HepG2 (cell line): ENCODE measurements around the gene GAREM1. TPM values are rescaled to one million over a fixed set of nuclear protein-coding genes. Genes with fewer than 3 reads are reported as not detected.

Source experiments
- ATAC-seq: fragments of 200-7000 bp; cut with Tn5 transposase; 3 replicates; pipeline ENCODE4 v1.9.1; 2020; ENCODE audit warnings: mild to moderate bottlenecking, moderate library complexity
- BruUV-seq: library from RNA; stranded (reverse); fragments of 400-500 nt; replicated peaks from 2 replicates; lab custom pipeline; 2021; lab: Mats Ljungman, UMichigan
- CTCF ChIA-PET: fragments of 300-600 bp; formaldehyde crosslinking; extraction: SDS; loops from one replicate; lab custom pipeline; 2021; ENCODE audit warnings: low total read pairs, inconsistent platforms, low intra/inter-chr PET ratio; lab: Yijun Ruan, JAX
- POLR2A ChIA-PET: fragments of 350-600 bp; sonication (Branson Sonifier 250); formaldehyde crosslinking; loops from one replicate; lab custom pipeline; 2020; ENCODE audit warnings: antibody characterized with exemption, inconsistent platforms; lab: Yijun Ruan, JAX
- DNase-seq: peaks from one replicate; pipeline ENCODE4 v3.0.0-alpha.2; 2015; ENCODE audit warnings: low spot score
- FAIRE-seq: peaks from 3 replicates; lab custom pipeline; 2011; peaks lifted over from hg19 to GRCh38; lab: Jason Lieb, UNC
- H2AFZ ChIP-seq: one replicate; pipeline ENCODE4 v1.6.1; 2011; ENCODE audit warnings: low read length, inconsistent platforms
- H3K27ac ChIP-seq: fragments of 300-600 bp; 3 replicates; pipeline ENCODE4 v1.8.0; 2011; ENCODE audit warnings: mixed run types, mild to moderate bottlenecking, mixed read lengths, low read length, inconsistent platforms; ENCODE audit not compliant: insufficient read depth; ENCODE audit errors: extremely low read length
- H3K27me3 ChIP-seq, 2 experiments: fragments of 200-600 bp in 1 of 2; 2 replicates in 1 of 2; 3 replicates in 1 of 2; pipeline versions ENCODE4 v1.6.0 to v1.8.0; 2011; ENCODE audit warnings: low read length in 2 of 2, mild to moderate bottlenecking in 2 of 2, moderate library complexity in 2 of 2, inconsistent platforms in 1 of 2; ENCODE audit not compliant: insufficient read depth in 2 of 2, control insufficient read depth in 1 of 2
- H3K36me3 ChIP-seq, 2 experiments: fragments of 200-600 bp in 1 of 2; replicated peaks in 1 of 2; 2 replicates in 1 of 2; 3 replicates in 1 of 2; pipeline versions ENCODE4 v1.5.1 to v1.8.0; 2011; ENCODE audit warnings: low read length in 2 of 2, inconsistent platforms in 1 of 2; ENCODE audit not compliant: insufficient read depth in 2 of 2, control insufficient read depth in 1 of 2
- H3K4me1 ChIP-seq: 2 replicates; pipeline ENCODE4 v1.5.1; 2012; ENCODE audit warnings: low read length, inconsistent platforms; ENCODE audit not compliant: insufficient read depth
- H3K4me2 ChIP-seq: 2 replicates; pipeline ENCODE4 v1.6.0; 2011; ENCODE audit warnings: low read depth, low read length, inconsistent platforms
- H3K4me3 ChIP-seq, 3 experiments: fragments of 200-600 bp in 1 of 3; sonication (generic), shearing (Covaris generic) in 1 of 3; replicated peaks in 1 of 3; 2 replicates each; pipeline ENCODE4 v1.5.1; 2011 to 2016; ENCODE audit warnings: low read length in 3 of 3, inconsistent platforms in 2 of 3, low read depth in 2 of 3, mild to moderate bottlenecking in 2 of 3, control low read depth in 1 of 3, mixed read lengths in 1 of 3; ENCODE audit not compliant: insufficient read depth in 1 of 3
- H3K79me2 ChIP-seq: one replicate; pipeline ENCODE4 v1.6.1; 2011; ENCODE audit warnings: low read length, inconsistent platforms; ENCODE audit not compliant: insufficient read depth
- H3K9ac ChIP-seq: 2 replicates; pipeline ENCODE4 v1.6.0; 2011; ENCODE audit warnings: mild to moderate bottlenecking, low read depth, low read length, inconsistent platforms; ENCODE audit not compliant: insufficient read depth
- H3K9me3 ChIP-seq: 2 replicates; pipeline ENCODE4 v1.5.1; 2012; ENCODE audit warnings: mild to moderate bottlenecking, low read length
- H4K20me1 ChIP-seq: 2 replicates; pipeline ENCODE4 v1.6.0; 2011; ENCODE audit warnings: inconsistent platforms, mild to moderate bottlenecking, low read length, moderate library complexity; ENCODE audit not compliant: insufficient read depth
- ATF6 ChIP-seq: sonication (generic); formaldehyde crosslinking; conservative IDR thresholded peaks from 2 replicates; pipeline ENCODE4 v1.4.0; 2020; ENCODE audit warnings: missing genetic modification reagents
- GATAD2A ChIP-seq: IDR thresholded peaks from 2 replicates; pipeline ENCODE4 v1.6.1; 2016
- GZF1 ChIP-seq: sonication (generic); formaldehyde crosslinking; IDR thresholded peaks from 2 replicates; pipeline ENCODE4 v1.5.1; 2020; ENCODE audit warnings: mild to moderate bottlenecking, missing genetic modification reagents
- JDP2 ChIP-seq: sonication (generic); formaldehyde crosslinking; IDR thresholded peaks from 2 replicates; pipeline ENCODE4 v1.8.1; 2022; ENCODE audit warnings: missing genetic modification reagents, borderline replicate concordance
- POLR2AphosphoS2 ChIP-seq: IDR thresholded peaks from 2 replicates; pipeline ENCODE4 v1.6.1; 2011; ENCODE audit warnings: low read depth, low read length, improper control_type of control experiment
- SATB2 ChIP-seq: sonication (generic); formaldehyde crosslinking; IDR thresholded peaks from 2 replicates; pipeline ENCODE4 v1.5.0; 2020; ENCODE audit warnings: missing genetic modification reagents
- SIN3B ChIP-seq: fragments of 150-350 bp; IDR thresholded peaks from 2 replicates; pipeline ENCODE4 v1.6.1; 2014; ENCODE audit warnings: low read length
- SOX6 ChIP-seq, 2 experiments: fragments of 450-650 bp in 1 of 2; sonication (generic) in 1 of 2; formaldehyde crosslinking in 1 of 2; IDR thresholded peaks; 2 replicates each; pipeline versions ENCODE4 v1.4.0 to v1.6.1; 2017 to 2020; ENCODE audit warnings: antibody characterized with exemption in 1 of 2, mild to moderate bottlenecking in 1 of 2, missing genetic modification reagents in 1 of 2
- SPEN ChIP-seq: sonication (generic); formaldehyde crosslinking; IDR thresholded peaks from 2 replicates; pipeline ENCODE4 v1.5.1; 2020; ENCODE audit warnings: low read depth, mild to moderate bottlenecking, missing genetic modification reagents
- THAP11 ChIP-seq: IDR thresholded peaks from 2 replicates; pipeline ENCODE4 v1.6.1; 2016; ENCODE audit warnings: missing biosample characterization, missing genetic modification reagents
- TOE1 ChIP-seq: sonication (generic); formaldehyde crosslinking; IDR thresholded peaks from 2 replicates; pipeline ENCODE4 v1.4.0; 2020; ENCODE audit warnings: mild to moderate bottlenecking, missing genetic modification reagents
- ZC3H13 ChIP-seq: sonication (generic); formaldehyde crosslinking; IDR thresholded peaks from 2 replicates; pipeline ENCODE4 v1.8.1; 2023; ENCODE audit warnings: mild to moderate bottlenecking, missing genetic modification reagents, moderate library complexity
- ZFY ChIP-seq: sonication (generic); formaldehyde crosslinking; IDR thresholded peaks from 2 replicates; pipeline ENCODE4 v1.4.0; 2020; ENCODE audit warnings: missing genetic modification reagents
- ZNF121 ChIP-seq: sonication (generic); formaldehyde crosslinking; IDR thresholded peaks from 2 replicates; pipeline ENCODE4 v1.5.0; 2020; ENCODE audit warnings: mild to moderate bottlenecking, missing genetic modification reagents
- ZNF205 ChIP-seq: IDR thresholded peaks from 2 replicates; pipeline ENCODE4 v1.6.1; 2018; ENCODE audit warnings: missing biosample characterization, missing genetic modification reagents
- ZNF460 ChIP-seq: sonication (generic); formaldehyde crosslinking; IDR thresholded peaks from 2 replicates; pipeline ENCODE4 v1.5.1; 2020; ENCODE audit warnings: missing genetic modification reagents, mild to moderate bottlenecking, borderline replicate concordance
- ZNF496 ChIP-seq: sonication (generic); formaldehyde crosslinking; IDR thresholded peaks from 2 replicates; pipeline ENCODE4 v1.8.1; 2023; ENCODE audit warnings: mild to moderate bottlenecking, moderate library complexity, missing genetic modification reagents; ENCODE audit not compliant: insufficient replicate concordance
- WGBS: methylation state at CpG from one replicate; pipeline ENCODE4 v1.1.6; 2017; ENCODE audit warnings: low lambda C conversion rate; 5-methylcytosine and 5-hydroxymethylcytosine counted together
- in situ Hi-C: cut with HindIII; loops from 2 replicates; pipeline ENCODE4 v1.10.0; 2017; ENCODE audit warnings: low pct_unique_long_range_greater_than_20kb; ENCODE audit not compliant: extremely low pct_ligation_motif_present
- intact Hi-C: fragments of 100-400 bp; cut with micrococcal nuclease; formaldehyde crosslinking; loops from one replicate; pipeline ENCODE4 v1.10.0; 2022; ENCODE audit not compliant: unreplicated experiment
- polyA plus RNA-seq, 8 experiments: library from polyadenylated mRNA; depleted of rRNA in 3 of 8; stranded (reverse) in 7 of 8; unstranded in 1 of 8; fragments of >200 nt; fragmentation: Illumina TruSeq in 4 of 8; extraction: Trizol in 4 of 8; gene quantifications; 2 replicates each; pipeline versions ENCODE4 v1.2.1 to v1.2.3, GENCODE V29; 2011 to 2016; ENCODE audit warnings: low read depth in 4 of 8, missing spikeins in 1 of 8, mixed read lengths in 1 of 8; ENCODE audit not compliant: insufficient read depth in 1 of 8
- total RNA-seq, 5 experiments: library from RNA; depleted of rRNA; stranded (reverse); fragments of >200 nt; fragmentation: Illumina TruSeq; extraction: Trizol; gene quantifications; 2 replicates each; pipeline ENCODE4 v1.2.3, GENCODE V29; 2016; ENCODE audit warnings: low read depth in 1 of 5
- TF ChIP-seq, protein P1 (sequence below): sonication (generic); formaldehyde crosslinking; IDR thresholded peaks from 2 replicates; pipeline ENCODE4 v1.9.0; 2021; ENCODE audit warnings: missing genetic modification reagents, mild to moderate bottlenecking, borderline replicate concordance
- TF ChIP-seq, protein P2 (sequence below): sonication (generic); formaldehyde crosslinking; IDR thresholded peaks from 2 replicates; pipeline ENCODE4 v1.4.0; 2020; ENCODE audit warnings: missing genetic modification reagents

Gene GAREM1
- total and polyA plus RNA-seq, 2 of the 13 experiments (the other 11 are each of a cell fraction or from before 2014, with no cell fraction given): 2.5 to 2.9 TPM

DNA sequence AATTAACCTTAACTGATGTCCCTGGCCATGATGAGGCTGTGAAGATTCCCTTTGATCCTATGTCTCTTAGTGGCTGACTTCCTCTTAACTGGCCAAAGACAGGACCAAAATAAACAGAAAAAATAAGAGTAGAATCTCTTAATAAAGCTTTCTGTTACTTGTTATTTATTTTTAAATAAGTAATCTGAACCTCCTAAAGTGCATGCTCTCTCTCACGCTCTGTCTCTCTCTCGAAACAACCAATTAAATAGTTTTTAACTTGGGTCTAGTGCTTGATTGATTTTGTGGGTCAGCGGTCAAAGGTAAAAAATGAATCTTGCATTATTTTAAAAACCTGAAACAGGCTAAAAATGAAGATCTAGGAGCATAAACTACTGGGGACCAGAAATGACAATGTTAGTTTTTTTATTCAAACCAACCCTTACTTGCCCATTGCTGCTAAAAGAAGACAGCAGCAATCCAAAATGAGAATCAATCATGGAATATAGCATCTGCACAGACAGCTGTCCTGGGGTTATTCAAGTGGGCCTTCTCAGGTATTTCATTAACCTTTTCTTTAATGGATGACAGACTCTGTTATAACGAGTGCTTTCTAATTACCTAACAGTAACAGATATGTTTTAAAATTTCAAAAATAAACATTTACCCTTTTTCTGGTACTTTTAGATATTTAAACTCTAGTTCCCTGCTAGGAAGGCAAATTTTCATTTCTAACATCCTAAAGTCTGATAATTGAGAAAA lies 11.2 kb downstream of the GAREM1 start (continued):
- no peak for TF ChIP-seq ATF6 (CRISPR knock-in tag)

- ChIA-PET POLR2A (no interaction called here), CTCF (no interaction called here)
- H4K20me1 ChIP-seq: no peaks in the 10 kb centered on the region
- H3K27me3 ChIP-seq: no peaks in the 10 kb centered on the region
- no peaks in the 10 kb centered on the region for H3K36me3 ChIP-seq
- no peak for FAIRE-seq
- DNase-seq: no peak
- no peaks in the 10 kb centered on the region for H3K79me2 ChIP-seq
- H3K9me3 ChIP-seq: no peaks in the 10 kb centered on the region
- H3K4me1 ChIP-seq: no peaks in the 10 kb centered on the region
- no peak overlapping the region for H3K4me3 ChIP-seq
- 100% methylated on average over 1 of the region's 1 CpG for WGBS
- H3K4me2 ChIP-seq: no peak overlapping the region
- no peak overlapping the region for H3K9ac ChIP-seq
- BruUV-seq: no TSS peak
- in situ Hi-C loops (no loop called here), intact Hi-C loops (no loop called here)
- no peak overlapping the region for H2AFZ ChIP-seq
- no peak overlapping the region for H3K27ac ChIP-seq
- ATAC-seq: no peak
- no peak for TF ChIP-seq ZNF205 (CRISPR knock-in tag)
- TF ChIP-seq ZNF121 (CRISPR knock-in tag): no peak
- TF ChIP-seq ZNF496: no peak
- TF ChIP-seq THAP11 (CRISPR knock-in tag): no peak
- no peak for TF ChIP-seq JDP2 (CRISPR knock-in tag)
- TF ChIP-seq, protein P1, sequence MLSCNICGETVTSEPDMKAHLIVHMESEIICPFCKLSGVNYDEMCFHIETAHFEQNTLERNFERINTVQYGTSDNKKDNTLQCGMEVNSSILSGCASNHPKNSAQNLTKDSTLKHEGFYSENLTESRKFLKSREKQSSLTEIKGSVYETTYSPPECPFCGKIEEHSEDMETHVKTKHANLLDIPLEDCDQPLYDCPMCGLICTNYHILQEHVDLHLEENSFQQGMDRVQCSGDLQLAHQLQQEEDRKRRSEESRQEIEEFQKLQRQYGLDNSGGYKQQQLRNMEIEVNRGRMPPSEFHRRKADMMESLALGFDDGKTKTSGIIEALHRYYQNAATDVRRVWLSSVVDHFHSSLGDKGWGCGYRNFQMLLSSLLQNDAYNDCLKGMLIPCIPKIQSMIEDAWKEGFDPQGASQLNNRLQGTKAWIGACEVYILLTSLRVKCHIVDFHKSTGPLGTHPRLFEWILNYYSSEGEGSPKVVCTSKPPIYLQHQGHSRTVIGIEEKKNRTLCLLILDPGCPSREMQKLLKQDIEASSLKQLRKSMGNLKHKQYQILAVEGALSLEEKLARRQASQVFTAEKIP (CRISPR knock-in tag): no peak
- no peak for TF ChIP-seq GZF1 (CRISPR knock-in tag)
- TF ChIP-seq SIN3B: no peak
- TF ChIP-seq ZC3H13 (CRISPR knock-in tag): no peak
- TF ChIP-seq SOX6 (IDR thresholded peaks at IDR 0.05): no peak
- no peak for TF ChIP-seq SOX6 (CRISPR knock-in tag; IDR thresholded peaks at IDR 0.05)
- TF ChIP-seq ZNF460: no peak
- TF ChIP-seq SPEN (CRISPR knock-in tag): no peak
- no peak for TF ChIP-seq SATB2 (CRISPR knock-in tag)
- TF ChIP-seq, protein P2, sequence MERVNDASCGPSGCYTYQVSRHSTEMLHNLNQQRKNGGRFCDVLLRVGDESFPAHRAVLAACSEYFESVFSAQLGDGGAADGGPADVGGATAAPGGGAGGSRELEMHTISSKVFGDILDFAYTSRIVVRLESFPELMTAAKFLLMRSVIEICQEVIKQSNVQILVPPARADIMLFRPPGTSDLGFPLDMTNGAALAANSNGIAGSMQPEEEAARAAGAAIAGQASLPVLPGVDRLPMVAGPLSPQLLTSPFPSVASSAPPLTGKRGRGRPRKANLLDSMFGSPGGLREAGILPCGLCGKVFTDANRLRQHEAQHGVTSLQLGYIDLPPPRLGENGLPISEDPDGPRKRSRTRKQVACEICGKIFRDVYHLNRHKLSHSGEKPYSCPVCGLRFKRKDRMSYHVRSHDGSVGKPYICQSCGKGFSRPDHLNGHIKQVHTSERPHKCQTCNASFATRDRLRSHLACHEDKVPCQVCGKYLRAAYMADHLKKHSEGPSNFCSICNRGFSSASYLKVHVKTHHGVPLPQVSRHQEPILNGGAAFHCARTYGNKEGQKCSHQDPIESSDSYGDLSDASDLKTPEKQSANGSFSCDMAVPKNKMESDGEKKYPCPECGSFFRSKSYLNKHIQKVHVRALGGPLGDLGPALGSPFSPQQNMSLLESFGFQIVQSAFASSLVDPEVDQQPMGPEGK (CRISPR knock-in tag): no peak
- TF ChIP-seq ZFY: no peak
- no peak for TF ChIP-seq TOE1 (CRISPR knock-in tag)
- TF ChIP-seq POLR2AphosphoS2: no peak
- no peak for TF ChIP-seq GATAD2A
Observed at GRCh38 chr18:32455361-32455760, 15.3 kb downstream of the GAREM1 start.
